Measurements from ENCODE around the gene ADIPOQ.
"Not testable (repeated sequence)": the region's sequence is repeated elsewhere in the genome, so short reads cannot be mapped to it uniquely, and the experiment has no call there.

DNA sequence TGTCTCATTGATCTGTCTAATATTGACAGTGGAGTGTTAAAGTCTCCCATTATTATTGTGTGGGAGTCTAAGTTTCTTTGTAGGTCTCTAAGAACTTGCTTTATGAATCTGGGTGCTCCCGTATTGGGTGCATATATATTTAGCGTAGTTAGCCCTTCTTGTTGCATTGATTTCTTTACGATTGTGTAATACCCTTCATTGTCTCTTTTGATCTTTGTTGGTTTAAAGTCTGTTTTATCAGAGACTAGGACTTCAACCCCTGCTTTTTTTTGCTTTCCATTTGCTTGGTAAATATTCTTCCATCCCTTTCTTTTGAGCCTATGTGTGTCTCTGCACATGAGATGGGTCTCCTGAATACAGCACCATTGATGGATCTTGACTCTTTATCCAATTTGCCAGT is 64.6 kb downstream of the ADIPOQ start:
- TF ChIP-seq PATZ1 (CRISPR knock-in tag; IDR thresholded peaks at IDR 0.05; ENCODE audit: borderline replicate concordance); ZNF70 (CRISPR knock-in tag; IDR thresholded peaks at IDR 0.05); CSDC2 (CRISPR knock-in tag; IDR thresholded peaks at IDR 0.05): not testable (repeated sequence)
